Lower leg skin (tissue), 3 donors: ENCODE results near the gene ATE1.

Source experiments
- POLR2A ChIP-seq, 2 donors: fragments of 450-650 bp; IDR thresholded peaks; one replicate each; pipeline ENCODE4 v1.6.1; 2016 to 2017; ENCODE audit warnings: antibody characterized with exemption in 2 of 2, mild to moderate bottlenecking in 1 of 2, moderate library complexity in 1 of 2
- TF ChIP-seq, protein P1 (sequence below), 3 donors: fragments of 450-650 bp; IDR thresholded peaks; one replicate each; pipeline ENCODE4 v1.5.1; 2016; ENCODE audit warnings: antibody characterized with exemption in 3 of 3, mild to moderate bottlenecking in 3 of 3, moderate library complexity in 2 of 3

DNA sequence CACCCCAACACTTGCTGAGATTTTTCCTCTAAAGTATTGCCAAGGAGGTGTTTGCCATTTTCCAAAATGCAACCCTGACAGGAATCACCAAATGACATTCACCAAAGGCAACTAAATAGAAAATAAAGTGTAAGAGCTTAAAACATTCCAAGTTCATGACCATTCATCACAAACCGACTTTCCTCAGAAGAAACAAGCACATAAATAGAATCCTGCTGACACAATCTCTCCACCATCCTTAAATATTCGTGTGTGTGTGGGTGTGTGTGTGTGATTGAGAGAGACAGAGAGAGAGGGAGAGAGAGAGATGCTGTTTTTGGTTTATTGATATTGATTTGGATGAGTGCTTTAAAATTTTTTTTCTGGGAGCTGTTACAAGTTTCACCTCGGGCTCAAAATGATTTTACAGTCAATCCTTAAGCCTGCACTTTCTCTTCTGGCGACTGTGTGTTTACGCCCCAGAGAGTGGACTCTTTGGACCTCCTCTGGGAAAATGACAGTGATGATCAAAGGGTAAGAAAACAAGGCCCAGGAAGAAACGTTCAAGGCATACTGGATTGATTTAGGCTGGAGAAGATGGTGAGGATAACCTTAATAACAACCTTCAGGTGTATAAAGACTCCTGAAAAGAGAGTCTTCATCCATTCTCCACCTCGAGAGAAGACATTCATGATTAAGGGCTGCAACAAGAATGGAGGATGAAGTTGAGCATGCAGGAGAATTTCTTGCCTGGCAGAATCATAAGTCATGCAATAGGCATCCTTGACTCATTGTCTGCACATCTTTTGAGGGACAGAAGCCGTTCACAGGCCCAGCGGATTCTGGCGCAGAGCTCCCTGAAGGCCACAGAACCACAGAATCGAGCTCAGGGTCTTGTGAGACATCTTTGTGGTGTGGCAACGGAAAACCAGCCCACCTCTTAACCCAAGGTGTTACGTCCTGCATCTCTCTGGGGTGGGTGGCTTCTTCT is 225.2 kb downstream of the ATE1 start:
- TF ChIP-seq, protein P1, sequence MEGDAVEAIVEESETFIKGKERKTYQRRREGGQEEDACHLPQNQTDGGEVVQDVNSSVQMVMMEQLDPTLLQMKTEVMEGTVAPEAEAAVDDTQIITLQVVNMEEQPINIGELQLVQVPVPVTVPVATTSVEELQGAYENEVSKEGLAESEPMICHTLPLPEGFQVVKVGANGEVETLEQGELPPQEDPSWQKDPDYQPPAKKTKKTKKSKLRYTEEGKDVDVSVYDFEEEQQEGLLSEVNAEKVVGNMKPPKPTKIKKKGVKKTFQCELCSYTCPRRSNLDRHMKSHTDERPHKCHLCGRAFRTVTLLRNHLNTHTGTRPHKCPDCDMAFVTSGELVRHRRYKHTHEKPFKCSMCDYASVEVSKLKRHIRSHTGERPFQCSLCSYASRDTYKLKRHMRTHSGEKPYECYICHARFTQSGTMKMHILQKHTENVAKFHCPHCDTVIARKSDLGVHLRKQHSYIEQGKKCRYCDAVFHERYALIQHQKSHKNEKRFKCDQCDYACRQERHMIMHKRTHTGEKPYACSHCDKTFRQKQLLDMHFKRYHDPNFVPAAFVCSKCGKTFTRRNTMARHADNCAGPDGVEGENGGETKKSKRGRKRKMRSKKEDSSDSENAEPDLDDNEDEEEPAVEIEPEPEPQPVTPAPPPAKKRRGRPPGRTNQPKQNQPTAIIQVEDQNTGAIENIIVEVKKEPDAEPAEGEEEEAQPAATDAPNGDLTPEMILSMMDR (IDR thresholded peaks at IDR 0.05) = no peak
- TF ChIP-seq POLR2A (IDR thresholded peaks at IDR 0.05) = no peak
